DMS79 (cell line): ENCODE results near the gene CRAMP1.
"Not testable (repeated sequence)": the region's sequence is repeated elsewhere in the genome, so short reads cannot be mapped to it uniquely, and the experiment has no call there.

Experiments used
- DNase-seq: peaks from one replicate; lab custom pipeline; 2025; lab: John Stamatoyannopoulos, UW

The CRAMP1 gene

DNA sequence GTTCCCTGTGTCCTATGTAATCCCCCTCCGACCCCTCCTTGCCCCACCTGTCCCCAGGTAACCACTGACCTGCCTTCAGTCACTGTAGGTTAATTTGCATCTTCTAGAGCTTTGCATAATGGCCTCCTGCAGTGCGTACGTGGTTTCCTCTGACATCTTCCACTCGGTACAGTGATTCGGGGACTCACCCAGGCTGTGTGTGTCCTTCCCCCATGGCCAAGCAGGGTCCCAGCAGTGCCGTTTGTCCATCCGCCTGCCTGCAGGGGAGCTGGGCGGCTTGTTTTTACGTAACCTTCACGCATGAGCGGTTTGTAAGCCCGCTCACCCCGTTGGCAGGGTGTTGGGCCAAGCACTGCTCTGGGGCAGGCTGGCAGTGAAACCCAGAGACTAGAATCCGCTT, 101.8 kb downstream of the CRAMP1 start:
- no peak for DNase-seq

DNA sequence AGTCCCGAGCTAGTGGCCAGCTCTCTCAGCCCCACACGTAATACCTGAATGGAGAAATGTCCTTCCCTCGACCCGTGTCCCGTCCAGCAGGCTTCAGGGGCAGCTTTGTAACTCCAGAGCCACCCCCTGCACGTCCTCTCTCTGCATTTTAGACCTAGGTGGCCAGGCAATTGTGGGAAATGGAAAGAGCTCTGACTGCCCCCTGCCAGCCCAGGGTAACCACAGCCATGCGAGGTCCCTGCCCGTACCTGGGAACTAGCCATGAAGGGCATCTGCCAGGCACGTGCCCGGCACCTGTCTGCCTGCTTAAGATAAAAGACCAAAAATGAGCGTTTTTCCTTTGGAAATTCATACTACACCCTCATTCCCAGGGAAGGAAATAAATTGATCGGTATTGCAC, 103.1 kb downstream of the CRAMP1 start:
- no peak for DNase-seq

DNA sequence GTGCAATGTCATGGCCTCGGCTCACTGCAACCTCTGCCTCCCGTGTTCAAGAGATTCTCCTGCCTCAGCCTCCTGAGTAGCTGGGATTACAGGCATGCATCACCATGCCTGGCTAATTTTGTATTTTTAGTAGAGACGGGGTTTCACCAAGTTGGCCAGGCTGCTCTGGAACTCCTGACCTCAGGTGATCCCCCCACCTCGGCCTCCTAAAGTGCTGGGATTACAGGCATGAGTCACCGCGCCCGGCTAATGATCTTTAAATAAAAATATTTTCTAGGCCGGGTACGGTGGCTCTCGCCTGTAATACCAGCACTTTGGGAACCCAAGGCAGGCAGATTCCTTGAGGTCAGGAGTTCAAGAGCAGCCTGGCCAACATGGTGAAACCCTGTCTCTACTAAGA, 106.1 kb downstream of the CRAMP1 start:
- not testable (repeated sequence) for DNase-seq

DNA sequence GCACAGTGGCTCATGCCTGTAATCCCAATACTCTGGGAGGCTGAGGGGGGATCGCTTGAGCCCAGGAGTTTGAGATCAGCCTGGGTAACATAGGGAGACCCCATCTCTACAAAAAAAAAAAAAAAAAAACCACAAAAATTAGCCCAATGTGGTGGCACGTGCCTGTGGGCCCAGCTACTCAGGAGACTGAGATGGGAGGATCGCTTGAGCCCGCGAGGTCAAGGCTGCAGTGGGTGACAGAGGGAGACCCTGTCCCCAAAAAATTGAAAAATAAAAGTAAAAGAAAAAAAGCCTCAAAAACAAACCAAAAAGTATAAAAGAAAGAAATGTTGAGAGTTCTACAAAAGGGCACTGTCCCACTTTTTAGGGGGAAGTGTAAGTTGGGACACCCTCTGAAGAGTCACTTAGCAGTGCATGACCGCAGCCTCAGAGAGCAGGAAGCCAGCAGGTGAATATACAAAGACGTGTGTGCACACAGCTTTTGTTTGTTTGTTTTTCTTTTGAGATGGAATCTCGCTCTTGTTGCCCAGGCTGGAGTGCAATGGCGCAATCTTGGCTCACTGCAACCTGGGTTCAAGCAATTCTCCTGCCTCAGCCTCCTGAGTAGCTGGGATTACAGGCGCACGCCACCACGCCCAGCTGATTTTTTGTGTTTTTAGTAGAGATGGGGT, 107.5 kb downstream of the CRAMP1 start:
- DNase-seq, result peak; percentile 73

DNA sequence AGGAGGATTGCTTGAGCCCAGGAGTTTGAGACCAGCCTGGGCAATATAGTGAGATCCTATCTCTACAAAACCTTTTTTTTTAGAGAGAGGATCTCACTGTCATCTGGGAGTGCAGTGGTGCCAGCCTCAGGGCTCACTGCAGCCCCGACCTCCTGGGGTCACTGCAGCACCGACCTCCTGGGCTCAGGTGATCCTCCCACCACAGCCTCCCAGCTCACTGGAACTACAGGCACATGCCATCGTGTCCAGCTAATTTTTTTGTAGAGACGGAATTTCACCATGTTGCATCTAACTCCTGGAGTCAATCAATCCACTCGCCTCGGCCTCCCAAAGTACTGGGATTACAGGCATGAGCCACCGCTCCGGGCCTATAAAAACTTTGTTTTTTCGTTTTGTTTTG, 109.2 kb downstream of the CRAMP1 start:
- DNase-seq, result no peak

DNA sequence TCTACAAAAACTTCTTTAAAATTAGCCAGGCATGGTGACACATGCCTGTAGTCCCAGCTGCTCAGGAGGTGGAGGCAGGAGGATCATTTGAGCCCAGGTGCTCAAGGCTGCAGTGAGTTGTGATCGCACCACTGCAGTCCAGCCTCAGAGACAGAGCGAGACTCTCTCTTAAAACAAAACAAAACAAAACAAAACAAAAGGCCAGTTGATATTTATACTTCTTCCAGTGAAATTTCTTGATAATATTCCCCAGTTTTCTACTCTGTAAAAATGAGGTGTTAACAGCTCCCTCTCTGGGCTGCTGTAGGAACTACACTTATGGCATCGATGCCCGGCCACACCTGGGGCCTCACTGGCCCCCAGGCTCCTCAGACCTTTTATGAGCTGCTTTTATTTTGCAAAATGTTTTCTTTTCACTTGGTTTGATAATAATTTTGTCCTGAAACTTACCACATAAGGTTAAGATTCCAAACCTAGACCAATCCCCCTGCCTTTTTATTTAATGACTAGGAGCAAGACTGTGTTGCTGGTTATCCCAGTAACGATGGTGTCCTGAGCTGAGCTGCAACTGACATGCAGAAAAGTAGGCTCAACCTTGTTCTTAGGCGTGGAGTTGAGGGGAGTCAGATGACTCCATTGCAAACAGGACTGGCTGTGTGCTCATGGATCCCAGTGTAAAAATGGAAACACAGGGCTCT, 111.4 kb downstream of the CRAMP1 start:
- no peak for DNase-seq

DNA sequence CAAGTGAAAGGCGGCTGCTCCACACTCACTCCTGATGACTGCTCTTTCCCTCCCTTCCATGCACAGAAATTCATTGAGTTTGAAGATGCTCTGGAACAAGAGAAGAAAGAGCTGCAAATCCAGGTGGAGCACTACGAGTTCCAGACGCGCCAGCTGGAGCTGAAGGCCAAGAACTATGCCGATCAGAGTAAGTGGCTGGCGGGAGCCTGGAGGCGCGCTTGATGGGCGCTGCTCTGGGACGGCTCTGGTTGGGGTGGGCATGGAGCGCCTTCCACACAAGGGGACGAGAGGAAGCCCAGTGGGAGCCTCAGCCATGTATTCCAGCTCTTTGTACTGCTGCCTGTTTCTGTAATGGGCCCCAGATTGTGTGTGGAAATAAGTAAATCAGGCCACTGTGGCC, 112.3 kb downstream of the CRAMP1 start:
- no peak for DNase-seq

DNA sequence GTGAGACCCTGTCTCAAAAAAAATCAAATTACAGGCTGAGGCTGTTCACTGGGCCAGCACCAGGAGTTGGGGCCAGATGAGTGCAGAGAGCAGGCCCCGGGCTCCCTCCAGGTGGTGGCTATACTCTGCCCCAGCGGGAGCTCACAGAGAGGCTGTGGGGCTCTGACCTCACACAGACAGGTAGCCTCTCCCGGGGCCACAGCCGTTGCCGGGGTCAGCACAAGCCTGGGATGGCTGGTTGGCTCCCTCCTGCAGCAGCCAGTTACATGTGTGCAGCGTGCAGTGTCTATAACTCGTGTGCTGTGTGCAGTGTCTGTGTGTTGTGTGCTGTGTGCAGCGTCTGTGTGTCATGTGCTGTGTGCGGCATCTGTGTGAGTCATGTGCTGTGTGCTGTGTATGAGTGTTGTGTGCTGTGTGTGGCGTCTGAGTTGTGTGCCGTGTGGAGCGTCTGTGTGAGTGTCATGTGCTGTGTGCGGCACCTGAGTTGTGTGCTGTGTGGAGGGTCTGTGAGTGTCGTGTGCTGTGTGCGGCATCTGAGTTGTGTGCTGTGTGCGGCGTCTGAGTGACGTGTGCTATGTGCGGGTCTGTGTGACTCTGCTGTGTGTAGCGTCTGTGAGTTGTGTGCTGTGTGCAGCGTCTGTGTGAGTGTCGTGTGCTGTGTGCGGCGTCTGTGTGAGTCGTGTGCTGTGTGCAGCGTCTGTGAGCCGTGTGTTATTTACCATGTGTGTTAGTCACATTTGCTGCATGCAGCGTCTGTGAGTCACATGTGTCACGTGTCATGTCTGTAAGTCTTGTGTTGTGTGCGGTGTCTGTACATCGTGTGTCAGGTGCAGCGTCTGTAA, 114.7 kb downstream of the CRAMP1 start:
- no peak for DNase-seq
